Measurements from ENCODE around the gene TMTC3.

The TMTC3 gene

GRCh38 chr12:88188180-88188579 lies 46.1 kb downstream of the TMTC3 start:
- Histone ChIP-seq H3K27me3 (ENCODE audit: control insufficient read depth in 1 of 2, insufficient read depth in 1 of 2, low read length in 2 of 2) (no peaks in the 10 kb centered on the region), H2BK12ac (ENCODE audit: low read length in 2 of 2) (no peak overlapping the region), H3K4ac (ENCODE audit: low read depth in 1 of 2, low read length in 2 of 2) (no peak overlapping the region), H2BK5ac (ENCODE audit: low read depth, low read length, poor library complexity, severe bottlenecking) (no peak overlapping the region), H3K4me1 (ENCODE audit: control insufficient read depth, insufficient read depth, low read depth, low read length) (no peaks in the 10 kb centered on the region), H2AFZ (ENCODE audit: low read depth, low read length) (no peak overlapping the region), H3K14ac (ENCODE audit: low read length in 2 of 2) (no peak overlapping the region), H3K9ac (ENCODE audit: low read length) (no peak overlapping the region), H3K9me3 (ENCODE audit: control insufficient read depth, low read length) (no peaks in the 10 kb centered on the region), H2BK15ac (ENCODE audit: low read depth, poor library complexity, severe bottlenecking) (no peak overlapping the region), H3K18ac (ENCODE audit: low read depth in 1 of 2, low read length in 2 of 2) (no peak overlapping the region), H3K36me3 (ENCODE audit: control insufficient read depth in 1 of 2, insufficient read depth in 2 of 2, low read depth in 1 of 2, low read length in 2 of 2) (peaks cover 4 to 24% of the 10 kb centered on the region in 2 experiments), H4K91ac (ENCODE audit: low read length) (no peak overlapping the region), H3K79me1 (replicated peaks; ENCODE audit: low read length, poor library complexity, severe bottlenecking) (peaks cover 2% of the 10 kb centered on the region), H4K8ac (ENCODE audit: low read length) (no peak overlapping the region), H3K4me2 (ENCODE audit: low read length, poor library complexity, severe bottlenecking) (no peak overlapping the region), H2AK5ac (ENCODE audit: low read length, severe bottlenecking) (no peak overlapping the region), H3K4me3 (ENCODE audit: insufficient read depth in 1 of 2, low read depth in 1 of 2, low read length in 2 of 2) (no peak overlapping the region), H3K27ac (ENCODE audit: low read length, poor library complexity, severe bottlenecking) (no peak overlapping the region), H3K23ac (ENCODE audit: low read length in 2 of 2) (no peak overlapping the region), H2BK120ac (ENCODE audit: low read depth, low read length) (no peak overlapping the region)
- DNase-seq, result no peak
- WGBS, result 100% methylated on average over 1 of the region's 1 CpG

- H3K18ac ChIP-seq (ENCODE audit: low read depth in 1 of 2, low read length in 2 of 2), result no peak overlapping the region
- H3K36me3 ChIP-seq (ENCODE audit: control insufficient read depth in 1 of 2, insufficient read depth in 2 of 2, low read depth in 1 of 2, low read length in 2 of 2), result peaks cover 0 to 41% of the 10 kb centered on the region in 2 experiments
- H3K4me1 ChIP-seq (ENCODE audit: control insufficient read depth, insufficient read depth, low read depth, low read length), result no peaks in the 10 kb centered on the region
- no peak overlapping the region for H3K23ac ChIP-seq (ENCODE audit: low read length in 2 of 2)
- no peak overlapping the region for H2BK12ac ChIP-seq (ENCODE audit: low read length in 2 of 2)
- H4K8ac ChIP-seq (ENCODE audit: low read length), result no peak overlapping the region
- no peak overlapping the region for H3K4me3 ChIP-seq (ENCODE audit: insufficient read depth in 1 of 2, low read depth in 1 of 2, low read length in 2 of 2)
- no peak overlapping the region for H2BK120ac ChIP-seq (ENCODE audit: low read depth, low read length)
- DNase-seq, result no peak
- H3K4me2 ChIP-seq (ENCODE audit: low read length, poor library complexity, severe bottlenecking), result no peak overlapping the region
- no peaks in the 10 kb centered on the region for H3K9me3 ChIP-seq (ENCODE audit: control insufficient read depth, low read length)
- no peaks in the 10 kb centered on the region for H3K27me3 ChIP-seq (ENCODE audit: control insufficient read depth in 1 of 2, insufficient read depth in 1 of 2, low read length in 2 of 2)
- no peak overlapping the region for H2AK5ac ChIP-seq (ENCODE audit: low read length, severe bottlenecking)
- no peak overlapping the region for H3K14ac ChIP-seq (ENCODE audit: low read length in 2 of 2)
- H3K79me1 ChIP-seq (replicated peaks; ENCODE audit: low read length, poor library complexity, severe bottlenecking), result no peaks in the 10 kb centered on the region
- H2BK5ac ChIP-seq (ENCODE audit: low read depth, low read length, poor library complexity, severe bottlenecking), result no peak overlapping the region
- H3K27ac ChIP-seq (ENCODE audit: low read length, poor library complexity, severe bottlenecking), result no peak overlapping the region
- H3K9ac ChIP-seq (ENCODE audit: low read length), result no peak overlapping the region
- no peak overlapping the region for H2BK15ac ChIP-seq (ENCODE audit: low read depth, poor library complexity, severe bottlenecking)
- no peak overlapping the region for H3K4ac ChIP-seq (ENCODE audit: low read depth in 1 of 2, low read length in 2 of 2)
- no peak overlapping the region for H4K91ac ChIP-seq (ENCODE audit: low read length)
- no peak overlapping the region for H2AFZ ChIP-seq (ENCODE audit: low read depth, low read length)
- WGBS, result 100% methylated on average over 1 of the region's 2 CpGs
Measured at GRCh38 chr12:88192426-88192825, 50.3 kb downstream of the TMTC3 start.

GRCh38 chr12:88194868-88195267 lies 52.8 kb downstream of the TMTC3 start:
- Histone ChIP-seq H3K79me1 (replicated peaks; ENCODE audit: low read length, poor library complexity, severe bottlenecking) (no peaks in the 10 kb centered on the region), H3K14ac (ENCODE audit: low read length in 2 of 2) (no peak overlapping the region), H3K4ac (ENCODE audit: low read depth in 1 of 2, low read length in 2 of 2) (no peak overlapping the region), H2BK120ac (ENCODE audit: low read depth, low read length) (no peak overlapping the region), H3K36me3 (ENCODE audit: control insufficient read depth in 1 of 2, insufficient read depth in 2 of 2, low read depth in 1 of 2, low read length in 2 of 2) (peaks cover 0 to 38% of the 10 kb centered on the region in 2 experiments), H3K9me3 (ENCODE audit: control insufficient read depth, low read length) (no peaks in the 10 kb centered on the region), H3K27ac (ENCODE audit: low read length, poor library complexity, severe bottlenecking) (no peak overlapping the region), H3K4me1 (ENCODE audit: control insufficient read depth, insufficient read depth, low read depth, low read length) (no peaks in the 10 kb centered on the region), H2BK15ac (ENCODE audit: low read depth, poor library complexity, severe bottlenecking) (no peak overlapping the region), H3K4me3 (ENCODE audit: insufficient read depth in 1 of 2, low read depth in 1 of 2, low read length in 2 of 2) (no peak overlapping the region), H4K8ac (ENCODE audit: low read length) (no peak overlapping the region), H3K18ac (ENCODE audit: low read depth in 1 of 2, low read length in 2 of 2) (no peak overlapping the region), H2AFZ (ENCODE audit: low read depth, low read length) (no peak overlapping the region), H2BK12ac (ENCODE audit: low read length in 2 of 2) (no peak overlapping the region), H2AK5ac (ENCODE audit: low read length, severe bottlenecking) (no peak overlapping the region), H4K91ac (ENCODE audit: low read length) (no peak overlapping the region), H3K9ac (ENCODE audit: low read length) (no peak overlapping the region), H2BK5ac (ENCODE audit: low read depth, low read length, poor library complexity, severe bottlenecking) (no peak overlapping the region), H3K4me2 (ENCODE audit: low read length, poor library complexity, severe bottlenecking) (no peak overlapping the region), H3K27me3 (ENCODE audit: control insufficient read depth in 1 of 2, insufficient read depth in 1 of 2, low read length in 2 of 2) (no peaks in the 10 kb centered on the region), H3K23ac (ENCODE audit: low read length in 2 of 2) (no peak overlapping the region)
- DNase-seq, result no peak
- 94% methylated on average over 3 of the region's 3 CpGs for WGBS

- WGBS, result no CpG with 5 or more reads among the region's 2 CpGs
- Histone ChIP-seq H3K27me3 (ENCODE audit: control insufficient read depth in 1 of 2, insufficient read depth in 1 of 2, low read length in 2 of 2) (no peaks in the 10 kb centered on the region), H2AK5ac (ENCODE audit: low read length, severe bottlenecking) (no peak overlapping the region), H4K91ac (ENCODE audit: low read length) (no peak overlapping the region), H2BK12ac (ENCODE audit: low read length in 2 of 2) (no peak overlapping the region), H4K8ac (ENCODE audit: low read length) (no peak overlapping the region), H3K4me3 (ENCODE audit: insufficient read depth in 1 of 2, low read depth in 1 of 2, low read length in 2 of 2) (no peak overlapping the region), H2BK120ac (ENCODE audit: low read depth, low read length) (no peak overlapping the region), H2AFZ (ENCODE audit: low read depth, low read length) (no peak overlapping the region), H3K4me1 (ENCODE audit: control insufficient read depth, insufficient read depth, low read depth, low read length) (no peaks in the 10 kb centered on the region), H3K23ac (ENCODE audit: low read length in 2 of 2) (no peak overlapping the region), H3K27ac (ENCODE audit: low read length, poor library complexity, severe bottlenecking) (no peak overlapping the region), H3K14ac (ENCODE audit: low read length in 2 of 2) (no peak overlapping the region), H3K18ac (ENCODE audit: low read depth in 1 of 2, low read length in 2 of 2) (no peak overlapping the region), H3K36me3 (ENCODE audit: control insufficient read depth in 1 of 2, insufficient read depth in 2 of 2, low read depth in 1 of 2, low read length in 2 of 2) (peaks cover 0 to 13% of the 10 kb centered on the region in 2 experiments), H3K9me3 (ENCODE audit: control insufficient read depth, low read length) (no peaks in the 10 kb centered on the region), H3K4ac (ENCODE audit: low read depth in 1 of 2, low read length in 2 of 2) (no peak overlapping the region), H3K4me2 (ENCODE audit: low read length, poor library complexity, severe bottlenecking) (no peak overlapping the region), H3K9ac (ENCODE audit: low read length) (no peak overlapping the region), H2BK15ac (ENCODE audit: low read depth, poor library complexity, severe bottlenecking) (no peak overlapping the region), H2BK5ac (ENCODE audit: low read depth, low read length, poor library complexity, severe bottlenecking) (no peak overlapping the region), H3K79me1 (replicated peaks; ENCODE audit: low read length, poor library complexity, severe bottlenecking) (no peaks in the 10 kb centered on the region)
- DNase-seq, result no peak
Measured at GRCh38 chr12:88200029-88200428, 57.9 kb downstream of the TMTC3 start.
